Mesothelial cell of epicardium (in vitro differentiated cells): ENCODE results near the gene KLK1. TPM values are rescaled to one million over a fixed set of nuclear protein-coding genes. Genes with fewer than 3 reads are reported as not detected.

Source experiments
- DNase-seq, 2 experiments: peaks; one replicate each; pipeline ENCODE4 v3.0.0; 2021; ENCODE audit warnings: low spot score in 2 of 2; ENCODE audit not compliant: unreplicated experiment in 2 of 2
- H3K27ac Mint-ChIP-seq: 2 replicates; pipeline ENCODE4 v1.8.0; 2021; ENCODE audit warnings: mixed read lengths
- H3K27me3 Mint-ChIP-seq: 2 replicates; pipeline ENCODE4 v1.8.0; 2021; ENCODE audit warnings: low read depth, mixed read lengths
- H3K36me3 Mint-ChIP-seq: 2 replicates; pipeline ENCODE4 v1.8.0; 2021; ENCODE audit warnings: mixed read lengths
- H3K4me1 Mint-ChIP-seq: 2 replicates; pipeline ENCODE4 v1.8.0; 2021; ENCODE audit warnings: mixed read lengths
- H3K4me3 Mint-ChIP-seq: 2 replicates; pipeline ENCODE4 v1.8.0; 2021; ENCODE audit warnings: mild to moderate bottlenecking, moderate library complexity, mixed read lengths
- H3K9me3 Mint-ChIP-seq: 2 replicates; pipeline ENCODE4 v1.8.0; 2021; ENCODE audit warnings: mixed read lengths
- CTCF ChIP-seq: fragments of 200-600 bp; sonication (generic); IDR thresholded peaks from one replicate; pipeline ENCODE4 v1.5.0; 2021; ENCODE audit warnings: antibody characterized with exemption; ENCODE audit not compliant: unreplicated experiment
- total RNA-seq: library from RNA; stranded (reverse); gene quantifications from 3 replicates; pipeline ENCODE4 v1.2.1, GENCODE V29; 2021

The KLK1 gene
- total RNA-seq, 1 donor from 2014 or later: 0.40 TPM

DNA sequence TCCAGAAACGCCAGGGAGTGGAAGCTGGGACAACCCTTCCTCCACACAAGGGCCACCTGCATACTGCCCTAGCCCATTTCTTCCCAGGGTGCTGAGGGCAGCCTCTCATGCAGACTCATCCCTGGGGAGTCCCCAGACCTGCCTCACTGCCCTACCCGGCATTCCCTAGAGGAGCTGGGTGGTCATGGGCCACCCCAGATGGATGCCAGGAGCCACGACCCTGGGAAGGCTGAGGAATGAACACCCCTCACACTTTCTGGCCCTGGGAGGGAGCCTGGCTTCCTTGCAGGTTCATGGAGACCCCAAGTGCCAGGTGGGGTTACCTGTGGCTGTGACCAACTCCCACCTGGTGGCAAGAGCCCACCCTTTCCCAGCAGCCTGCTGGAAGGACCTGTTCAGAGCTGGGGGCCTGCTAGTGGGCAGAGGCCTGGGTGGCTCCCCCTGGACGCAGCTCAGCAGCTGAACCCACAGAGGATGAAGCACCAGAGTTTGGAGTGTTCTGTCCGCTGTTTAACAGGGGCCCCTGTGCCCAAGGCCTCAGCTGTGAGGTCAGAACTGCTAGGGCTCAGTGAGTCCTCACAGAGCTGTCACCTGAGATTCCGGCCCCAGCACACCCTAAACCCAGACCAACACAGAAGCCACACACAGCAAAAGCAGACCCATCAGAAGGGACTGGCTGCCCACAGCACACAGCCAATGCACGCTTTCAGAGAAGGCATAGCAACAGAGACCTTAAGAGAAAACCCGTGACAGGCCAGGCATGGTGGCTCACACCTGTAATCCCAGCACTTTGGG lies 26.8 kb downstream of the KLK1 start:
- TF ChIP-seq CTCF: no peak
- Mint-ChIP-seq H3K36me3 (peaks cover 11% of the 10 kb centered on the region), H3K4me1 (peaks cover 10% of the 10 kb centered on the region), H3K4me3 (no peak overlapping the region), H3K27me3 (no peaks in the 10 kb centered on the region), H3K27ac (no peak overlapping the region), H3K9me3 (no peaks in the 10 kb centered on the region)
- DNase-seq: no peak

DNA sequence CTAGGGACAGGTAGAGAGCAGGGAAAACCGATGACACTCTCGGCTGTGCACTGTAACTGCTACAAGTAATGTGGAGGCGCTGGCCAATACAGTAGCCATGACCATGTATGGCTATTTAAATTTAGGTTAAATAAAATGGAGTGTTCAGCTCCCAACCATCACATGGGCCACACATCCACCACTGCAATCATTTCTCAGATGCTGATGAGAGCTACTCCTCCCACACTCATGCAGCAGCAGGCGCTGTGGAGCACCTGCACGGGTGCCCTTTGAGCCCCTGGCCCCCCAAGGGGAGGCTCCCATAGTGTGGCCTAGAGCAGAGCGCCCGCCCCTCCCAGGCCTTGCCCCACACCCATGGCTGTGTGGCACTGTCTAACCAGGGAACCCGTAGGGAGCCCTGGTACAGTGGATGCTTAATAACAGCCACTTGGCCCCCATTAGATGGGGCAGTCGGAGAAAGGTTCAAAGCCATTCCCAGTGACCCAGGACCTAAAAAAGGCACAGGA lies 27.4 kb downstream of the KLK1 start:
- no peak for TF ChIP-seq CTCF

DNA sequence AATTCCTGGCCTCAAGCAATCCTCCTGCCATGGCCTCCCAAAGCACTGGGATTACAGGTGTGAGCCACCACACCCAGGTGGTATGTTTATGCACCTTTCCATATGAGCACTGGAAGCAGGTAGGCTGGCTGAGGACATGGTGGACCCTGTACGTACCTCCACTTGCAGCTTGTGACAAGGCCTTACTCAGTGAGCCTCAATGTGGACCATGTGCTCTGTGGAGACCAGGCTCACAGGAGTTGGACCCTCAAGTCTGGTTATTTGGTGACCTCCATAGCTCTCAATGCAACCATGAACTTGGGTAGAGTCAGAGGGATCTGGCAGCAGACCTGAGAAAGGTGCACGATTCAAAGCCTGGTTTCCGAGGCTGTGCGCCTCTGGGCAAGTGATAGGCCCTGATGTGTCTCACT lies 27.9 kb downstream of the KLK1 start:
- Mint-ChIP-seq H3K27me3 (no peaks in the 10 kb centered on the region), H3K4me1 (peaks cover 4% of the 10 kb centered on the region), H3K27ac (no peak overlapping the region), H3K9me3 (no peaks in the 10 kb centered on the region), H3K36me3 (peaks cover 5% of the 10 kb centered on the region), H3K4me3 (no peak overlapping the region)
- no peak for TF ChIP-seq CTCF
- DNase-seq: no peak

More for the DNA sequence above, 27.4 kb downstream of the KLK1 start:
- H3K4me3 Mint-ChIP-seq: no peak overlapping the region
- H3K36me3 Mint-ChIP-seq: peaks cover 9% of the 10 kb centered on the region
- H3K27me3 Mint-ChIP-seq: no peaks in the 10 kb centered on the region
- no peak overlapping the region for H3K27ac Mint-ChIP-seq
- H3K9me3 Mint-ChIP-seq: no peaks in the 10 kb centered on the region
- DNase-seq: no peak
- peaks cover 8% of the 10 kb centered on the region for H3K4me1 Mint-ChIP-seq

DNA sequence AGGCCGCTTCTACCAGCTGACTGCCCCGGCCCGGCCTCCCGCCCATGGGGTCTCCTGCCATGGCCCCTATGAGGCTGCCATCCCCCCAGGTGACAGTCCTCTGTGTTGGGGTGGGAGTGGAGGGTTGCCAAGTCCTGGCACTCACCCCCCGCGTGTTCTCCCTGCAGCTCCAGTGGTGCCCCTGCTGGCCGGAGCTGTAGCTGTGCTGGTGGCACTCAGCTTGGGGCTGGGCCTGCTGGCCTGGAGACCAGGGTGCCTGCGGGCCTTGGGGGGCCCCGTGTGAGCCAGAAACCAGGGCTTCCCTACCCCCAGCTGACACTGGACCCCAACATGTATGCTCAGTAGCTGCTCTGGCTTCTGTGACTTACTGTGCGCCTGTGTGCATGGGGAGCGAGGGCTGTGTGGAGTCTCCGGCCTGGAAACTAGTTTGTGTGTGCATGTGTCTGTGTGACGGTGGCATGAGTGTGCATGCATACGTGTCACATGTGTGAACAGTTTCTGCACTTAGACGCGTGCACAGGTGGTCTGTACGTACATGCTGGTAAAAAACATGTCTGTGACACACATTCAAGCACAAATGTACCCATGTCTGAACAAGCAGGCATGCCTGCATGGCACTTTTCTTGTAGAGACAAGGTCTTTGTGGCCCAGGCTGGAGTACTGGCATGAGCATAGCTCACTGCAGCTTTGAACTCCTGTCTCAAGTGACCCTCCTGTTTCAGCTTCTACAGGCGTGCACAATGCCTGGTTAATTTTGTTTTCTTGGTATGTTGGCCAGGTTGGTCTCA lies 28.5 kb downstream of the KLK1 start:
- H3K27me3 Mint-ChIP-seq: no peaks in the 10 kb centered on the region
- DNase-seq: no peak
- H3K9me3 Mint-ChIP-seq: no peaks in the 10 kb centered on the region
- H3K36me3 Mint-ChIP-seq: peaks cover 2% of the 10 kb centered on the region
- no peak overlapping the region for H3K4me3 Mint-ChIP-seq
- no peak overlapping the region for H3K27ac Mint-ChIP-seq
- TF ChIP-seq CTCF: no peak
- peaks cover 4% of the 10 kb centered on the region for H3K4me1 Mint-ChIP-seq

DNA sequence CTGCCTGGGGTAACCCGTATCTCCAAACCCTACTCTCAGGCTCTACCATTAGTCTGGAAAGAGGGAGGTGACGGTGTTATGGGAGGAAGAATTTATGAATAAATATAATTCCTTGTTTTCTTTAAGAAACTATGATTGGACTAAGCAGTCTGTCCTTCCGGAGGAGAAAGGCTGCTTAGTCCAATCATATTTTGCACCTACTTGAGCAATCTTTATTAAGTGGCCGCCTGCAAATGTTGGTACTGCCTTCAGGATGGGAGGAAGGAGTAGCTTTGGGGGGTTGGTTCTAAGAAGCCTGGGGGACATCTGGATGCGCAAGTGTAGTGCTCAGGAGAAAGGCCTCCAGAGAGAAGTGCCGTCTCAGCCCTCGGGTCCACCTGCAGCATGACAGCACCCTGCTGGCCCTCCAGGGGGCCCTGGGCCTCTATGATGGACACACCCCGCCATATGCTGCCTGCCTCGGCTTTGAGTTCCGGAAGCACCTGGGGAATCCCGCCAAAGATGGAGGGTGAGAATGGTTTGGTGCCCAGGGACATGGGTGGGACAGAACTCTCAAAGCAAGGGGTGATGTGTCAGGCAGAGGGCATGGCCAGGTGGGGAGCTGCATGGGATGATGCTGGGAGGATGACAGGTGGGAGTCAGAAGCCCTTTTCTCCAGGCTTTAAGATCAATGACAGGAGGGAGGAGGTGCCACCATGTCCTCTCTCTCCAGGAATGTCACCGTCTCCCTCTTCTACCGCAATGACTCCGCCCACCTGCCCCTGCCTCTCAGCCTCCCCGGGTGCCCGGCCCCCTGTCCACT lies 29.3 kb downstream of the KLK1 start:
- Mint-ChIP-seq H3K9me3 (no peaks in the 10 kb centered on the region), H3K36me3 (peaks cover 2% of the 10 kb centered on the region), H3K4me3 (no peak overlapping the region), H3K4me1 (peaks cover 4% of the 10 kb centered on the region), H3K27me3 (no peaks in the 10 kb centered on the region), H3K27ac (no peak overlapping the region)
- no peak for DNase-seq
- no peak for TF ChIP-seq CTCF
